GM19099 (cell line): ENCODE measurements around the gene MLPH.

ENCODE experiments used
- POLR2A ChIP-seq: IDR thresholded peaks from 3 replicates; pipeline ENCODE4 v1.6.1; 2011; ENCODE audit warnings: low read depth; ENCODE audit not compliant: insufficient read length; ENCODE audit errors: extremely low read depth

The MLPH gene

DNA sequence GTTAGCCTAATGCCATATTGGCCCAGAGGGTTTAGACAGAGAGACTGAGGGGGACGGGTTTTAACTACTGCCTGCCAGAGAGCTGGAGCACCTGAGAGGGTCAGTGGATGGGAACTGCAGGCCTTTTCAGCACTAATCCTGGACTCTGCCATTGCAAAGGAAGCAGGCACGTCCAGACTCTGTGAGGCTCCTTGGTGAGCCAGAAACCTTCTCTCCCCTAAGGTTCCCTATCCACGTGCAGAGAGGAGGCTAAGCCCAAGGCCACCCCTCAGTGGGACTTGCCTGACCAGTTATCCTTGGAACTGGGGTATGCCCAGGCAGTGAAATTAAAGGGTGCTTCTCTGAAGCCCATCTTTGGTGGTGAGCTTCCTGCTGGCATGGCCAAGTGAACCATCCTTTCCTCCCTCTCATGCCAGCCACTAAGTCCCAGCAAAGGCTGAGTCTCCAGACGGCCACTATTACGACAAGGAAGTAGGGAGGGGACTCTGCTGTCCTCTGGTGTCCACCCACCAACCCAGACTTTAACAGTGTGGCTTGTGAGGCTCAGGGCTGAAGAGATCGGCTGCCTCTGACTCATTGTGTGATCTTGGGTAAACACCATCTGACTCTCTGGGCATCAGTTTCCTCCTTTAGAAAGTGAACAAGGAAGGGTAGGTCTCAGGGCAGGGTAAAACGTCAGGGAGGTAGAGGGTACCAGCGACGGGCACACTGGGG lies 3.9 kb upstream of the MLPH start:
- TF ChIP-seq POLR2A: no peak

DNA sequence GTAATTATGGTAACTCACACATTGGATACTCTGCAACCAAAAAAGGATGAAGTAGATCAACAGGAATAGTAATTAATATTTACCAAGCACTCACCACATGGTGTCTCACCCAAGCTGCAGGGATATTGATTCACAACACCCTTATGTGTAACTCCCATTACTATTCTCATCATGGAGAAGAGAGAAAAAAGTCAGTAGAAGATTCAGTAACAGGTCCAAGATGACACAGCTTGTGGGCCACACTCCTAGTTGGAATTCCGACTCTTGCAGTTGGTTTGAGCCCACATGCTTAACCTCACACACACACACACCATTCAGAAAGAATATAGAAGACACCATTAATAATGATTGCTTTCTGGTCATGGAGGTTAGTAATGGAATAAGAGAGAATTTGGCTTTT lies 1.7 kb upstream of the MLPH start:
- TF ChIP-seq POLR2A: no peak

GRCh38 chr2:237485844-237486243 lies 1.2 kb upstream of the MLPH start:
- TF ChIP-seq POLR2A: no peak

- TF ChIP-seq POLR2A: no peak
Observed at GRCh38 chr2:237486334-237486818, 675 bp upstream of the MLPH start.

DNA sequence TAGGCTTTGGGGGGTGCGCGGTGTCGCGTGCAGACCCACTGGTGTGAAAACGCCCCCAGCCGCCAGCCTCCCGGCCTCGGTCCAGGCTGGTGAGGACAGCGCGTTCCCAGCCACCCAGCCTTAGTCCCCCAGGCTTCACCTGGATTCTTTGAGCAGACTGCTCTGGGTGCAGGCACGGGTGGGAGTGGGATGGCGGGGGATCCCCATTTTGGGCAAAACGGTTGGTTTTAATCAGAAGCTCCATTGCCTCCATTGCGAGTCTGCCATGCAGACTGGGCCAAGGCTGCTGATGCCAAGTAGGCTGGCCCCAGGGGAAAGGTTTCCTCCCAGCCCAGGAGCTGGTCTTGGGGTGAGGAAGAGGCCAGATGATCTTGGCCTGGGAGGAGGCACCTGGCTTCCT lies 445 bp downstream of the MLPH start:
- TF ChIP-seq POLR2A: no peak

DNA sequence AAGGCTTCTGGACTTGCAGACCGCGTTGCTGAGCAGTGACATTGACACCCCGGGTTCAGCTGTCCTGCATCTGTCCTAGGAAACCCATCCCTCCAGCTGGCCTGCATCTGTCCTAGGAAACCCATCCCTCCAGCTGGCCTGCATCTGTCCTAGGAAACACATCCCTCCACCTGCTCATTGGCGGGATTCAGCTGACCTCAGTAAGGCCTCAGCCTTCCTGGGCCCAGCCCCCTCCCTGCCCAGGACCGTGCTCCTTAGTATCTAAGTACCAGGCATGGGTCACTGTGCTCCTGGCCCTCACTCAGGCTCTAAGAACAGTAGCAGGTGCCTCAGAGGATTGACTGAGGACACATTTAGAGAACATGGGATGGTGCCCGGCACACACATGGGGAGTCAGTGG lies 1.2 kb downstream of the MLPH start:
- no peak for TF ChIP-seq POLR2A

DNA sequence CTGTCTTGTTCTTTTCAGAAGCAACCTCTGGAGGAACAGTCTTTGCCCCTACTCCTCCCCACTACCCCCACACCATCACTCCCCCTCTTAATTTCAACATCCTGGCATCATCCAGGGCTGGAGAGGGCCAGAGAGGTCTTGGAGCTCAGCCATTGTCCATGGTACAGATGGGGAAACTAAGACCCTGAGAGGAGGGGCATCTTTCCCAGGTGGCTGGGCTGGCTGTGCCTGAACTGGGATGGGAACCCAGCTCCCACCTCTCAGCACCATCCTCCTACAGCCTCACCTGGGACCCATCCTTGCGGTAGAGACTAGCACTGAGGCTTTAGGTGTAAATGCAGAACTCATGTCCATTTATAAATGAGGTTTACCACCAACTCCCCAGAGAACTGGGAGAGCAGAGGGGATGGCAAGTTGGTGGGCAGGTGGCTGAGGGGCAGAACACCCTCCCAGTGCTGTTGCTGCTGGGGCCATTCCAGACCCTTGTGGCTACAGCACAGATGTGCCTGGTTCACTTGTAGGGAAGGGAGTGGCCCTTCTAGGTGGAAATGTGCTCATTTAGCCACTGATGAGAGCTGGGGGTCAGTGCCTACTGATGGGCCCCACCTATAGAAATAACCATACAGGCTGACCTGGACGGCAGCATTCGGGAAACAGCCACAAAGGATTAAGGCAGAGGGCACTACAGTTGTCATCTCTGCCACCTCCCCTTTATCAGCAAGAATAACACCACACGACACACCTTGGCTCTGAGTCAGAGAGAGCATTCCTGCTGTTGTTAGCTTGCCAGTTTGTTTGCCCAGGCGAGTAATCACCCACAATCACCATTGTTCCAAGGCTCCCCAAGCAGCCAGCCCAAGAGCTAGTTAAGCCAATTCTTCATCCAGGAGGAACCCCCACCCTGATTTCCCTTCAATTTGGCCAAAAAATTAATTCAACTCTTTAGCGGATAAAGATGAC lies 2.1 kb downstream of the MLPH start:
- TF ChIP-seq POLR2A: no peak

- no peak for TF ChIP-seq POLR2A
Observed at GRCh38 chr2:237490009-237490711, 3.1 kb downstream of the MLPH start.

DNA sequence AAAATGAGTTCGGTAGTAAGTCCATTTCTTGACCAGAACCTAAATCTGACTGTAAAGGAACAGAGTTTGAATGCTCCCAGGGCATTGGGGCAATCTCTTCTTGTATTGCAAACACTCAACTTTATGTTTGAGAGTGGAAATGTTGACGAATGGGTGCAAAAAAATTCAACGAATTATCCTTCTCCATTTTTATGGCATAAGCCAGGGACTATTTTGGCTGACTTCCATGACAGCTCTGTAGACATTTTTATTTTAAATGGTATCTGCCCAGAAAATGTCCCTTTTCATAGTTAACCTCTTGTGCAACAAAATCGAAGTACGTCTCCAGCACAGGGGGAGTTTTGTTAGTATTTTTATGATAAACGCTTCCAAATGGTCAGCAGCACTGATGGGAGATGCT lies 3.7 kb downstream of the MLPH start:
- no peak for TF ChIP-seq POLR2A

- TF ChIP-seq POLR2A: no peak
Observed at GRCh38 chr2:237491515-237492118, 4.6 kb downstream of the MLPH start.

GRCh38 chr2:237492137-237492890 lies 5.3 kb downstream of the MLPH start:
- TF ChIP-seq POLR2A: no peak

DNA sequence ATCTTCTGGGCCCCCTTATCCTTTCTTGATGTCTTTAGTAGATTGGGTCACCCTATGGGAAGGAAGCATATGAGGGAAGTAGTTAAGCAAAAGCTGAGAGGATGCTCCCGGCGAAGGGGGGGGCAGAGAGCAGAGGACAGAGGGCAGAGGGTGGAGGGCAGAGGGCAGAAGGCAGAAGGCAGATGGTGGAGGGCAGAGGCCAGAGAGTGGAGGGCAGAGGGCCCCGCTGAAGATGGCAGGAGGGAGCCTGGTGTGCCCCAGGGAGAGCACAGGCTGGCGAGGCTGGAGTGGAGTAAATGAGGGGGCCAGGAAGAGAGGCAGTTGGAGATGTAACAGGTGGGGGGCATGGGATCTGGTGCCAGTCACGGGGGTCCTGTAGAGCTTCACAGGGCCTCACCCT lies 7.0 kb downstream of the MLPH start:
- no peak for TF ChIP-seq POLR2A

DNA sequence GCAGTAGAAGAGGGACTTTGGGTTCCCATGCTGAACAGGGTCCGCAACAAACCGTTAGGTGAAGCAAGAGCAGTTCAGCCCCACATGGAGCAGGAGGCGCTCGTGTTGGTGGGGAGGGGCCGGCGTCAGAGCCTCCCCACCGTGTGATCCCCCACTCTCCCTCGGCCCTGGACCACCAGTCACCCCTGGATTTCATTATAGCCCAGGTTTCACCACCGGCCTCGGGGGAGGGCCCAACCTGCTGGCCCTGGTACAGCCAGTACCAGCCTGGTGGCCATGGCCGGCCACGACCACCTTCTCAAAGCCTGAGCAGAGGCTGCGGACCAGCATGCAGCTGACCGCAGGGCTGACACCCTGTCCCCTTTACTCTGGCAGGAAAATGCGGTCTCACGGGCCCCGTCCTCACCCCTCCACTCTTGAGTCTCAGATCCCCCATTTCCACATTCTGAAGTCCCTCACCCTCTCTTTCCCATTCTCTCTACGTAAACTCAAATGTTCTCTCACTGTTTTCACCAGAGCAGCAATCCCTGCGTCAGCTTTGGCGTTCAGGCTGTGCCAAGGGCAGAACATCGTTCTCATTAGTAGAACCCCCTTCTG lies 8.6 kb downstream of the MLPH start:
- TF ChIP-seq POLR2A: no peak

DNA sequence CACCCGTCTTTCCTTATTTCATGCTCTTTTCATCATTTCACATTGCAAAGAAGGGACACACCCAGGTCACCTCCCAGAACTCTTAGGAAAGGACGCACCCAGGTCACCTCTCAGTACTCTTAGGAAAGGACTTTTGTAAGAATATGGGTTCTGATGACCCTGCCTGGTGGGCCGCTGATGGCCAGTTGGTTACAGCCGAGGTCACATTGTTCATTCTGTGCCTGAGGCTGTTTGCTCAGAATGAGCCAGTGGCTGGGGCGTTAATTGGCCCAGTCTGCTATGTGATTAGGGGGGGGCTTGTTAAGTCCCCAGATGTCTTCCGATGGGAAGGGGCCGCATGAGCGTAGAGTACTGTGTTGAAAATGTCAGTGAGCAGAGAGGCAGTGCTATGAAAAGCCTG lies 9.4 kb downstream of the MLPH start:
- TF ChIP-seq POLR2A: no peak

DNA sequence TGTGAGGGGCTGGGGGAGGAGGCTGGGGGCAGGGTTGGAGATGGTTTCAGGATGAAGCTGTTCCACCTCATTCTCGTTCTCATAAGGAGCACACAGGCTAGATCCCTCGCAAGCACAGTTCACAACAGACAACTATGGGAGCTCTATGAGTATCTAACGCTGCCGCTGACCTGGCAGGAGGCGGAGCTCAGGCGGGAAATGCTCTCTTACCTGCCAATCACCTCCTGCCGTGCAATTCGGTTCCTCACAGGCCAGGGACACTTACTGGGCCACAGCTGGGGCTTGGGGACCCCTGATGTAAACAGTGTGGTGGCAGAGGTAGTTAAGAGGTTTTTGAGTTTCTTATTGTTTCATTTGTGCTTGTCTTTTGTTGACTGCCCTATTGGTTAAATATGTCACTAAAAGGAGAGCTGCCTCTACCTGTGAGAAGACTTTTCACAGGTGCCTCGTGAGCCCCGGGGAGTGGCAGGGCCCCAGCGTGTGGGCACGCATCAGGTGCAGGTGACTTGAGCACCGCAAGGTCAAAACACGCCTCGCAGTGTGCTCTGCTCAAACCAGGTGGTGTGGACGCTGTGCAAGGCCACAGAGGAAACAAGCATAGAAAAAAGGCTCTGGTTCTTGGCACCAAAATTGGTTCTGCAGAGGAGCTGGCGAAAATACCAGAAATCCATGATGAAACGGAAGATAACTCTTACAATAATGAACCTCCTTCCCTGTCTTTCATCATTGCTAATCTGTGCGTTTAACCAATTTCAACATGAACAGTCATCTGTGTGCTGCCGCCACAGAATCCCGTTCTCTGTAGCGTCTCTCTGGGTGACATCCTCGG lies 10.2 kb downstream of the MLPH start:
- TF ChIP-seq POLR2A: no peak
